HL-60 (cell line): Measurements from ENCODE around the gene MYRIP.

ENCODE experiments used
- DNase-seq, 2 experiments: peaks; one replicate each; pipeline ENCODE4 v3.0.0-alpha.2; 2010 to 2020; ENCODE audit warnings: low read depth in 1 of 2, low spot score in 1 of 2
- H3K27ac ChIP-seq: fragments of 250-450 bp; sonication (Bioruptor Pico); replicated peaks from 2 replicates; pipeline ENCODE4 v1.5.1; 2020; ENCODE audit warnings: mild to moderate bottlenecking, moderate library complexity
- H3K27me3 ChIP-seq: fragments of 250-450 bp; sonication (Bioruptor Pico); 2 replicates; pipeline ENCODE4 v1.5.1; 2021; ENCODE audit warnings: mild to moderate bottlenecking, moderate library complexity; ENCODE audit not compliant: insufficient read depth, poor library complexity, severe bottlenecking
- H3K4me3 ChIP-seq: replicated peaks from 2 replicates; pipeline ENCODE4 v1.5.1; 2011; ENCODE audit warnings: mild to moderate bottlenecking, control low read depth, low read length; ENCODE audit not compliant: insufficient read depth
- GABPA ChIP-seq: IDR thresholded peaks from 2 replicates; pipeline ENCODE4 v1.6.1; 2012; ENCODE audit warnings: low read depth
- POLR2AphosphoS5 ChIP-seq: IDR thresholded peaks from 2 replicates; pipeline ENCODE4 v1.6.1; 2012; ENCODE audit warnings: low read depth
- SPI1 ChIP-seq: IDR thresholded peaks from 2 replicates; pipeline ENCODE4 v1.6.1; 2012; ENCODE audit warnings: low read depth, mild to moderate bottlenecking, borderline replicate concordance
- TF ChIP-seq, protein P1 (sequence below): IDR thresholded peaks from one replicate; pipeline ENCODE4 v1.5.1; 2011; ENCODE audit warnings: low read length, control low read depth, inconsistent platforms; ENCODE audit not compliant: insufficient read depth
- TF ChIP-seq, protein P2 (sequence below): IDR thresholded peaks from 2 replicates; pipeline ENCODE4 v1.6.1; 2012; ENCODE audit warnings: low read depth; ENCODE audit not compliant: insufficient replicate concordance

The MYRIP gene

DNA sequence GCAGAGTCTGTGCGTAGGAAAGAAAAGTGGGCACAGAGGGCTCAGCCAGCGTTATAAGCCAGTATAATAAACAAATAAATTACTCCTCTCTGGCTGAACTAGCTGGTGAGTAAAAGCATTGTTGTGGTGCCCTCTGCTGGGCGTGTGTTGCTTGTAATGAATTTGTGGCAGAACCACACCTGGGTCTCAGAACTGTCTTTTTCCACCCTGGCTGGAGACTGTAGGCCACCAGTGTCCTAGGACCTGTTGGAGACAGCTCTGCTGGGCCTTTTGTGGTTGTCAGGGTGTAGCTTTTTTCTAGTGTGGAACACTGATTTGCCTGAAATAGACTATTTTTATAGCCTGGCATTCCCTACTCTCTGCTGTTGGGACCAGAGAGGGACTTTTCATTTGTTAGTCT lies 369.6 kb downstream of the MYRIP start:
- Histone ChIP-seq H3K27ac (no peak overlapping the region), H3K27me3 (no peaks in the 10 kb centered on the region)
- TF ChIP-seq, protein P1, sequence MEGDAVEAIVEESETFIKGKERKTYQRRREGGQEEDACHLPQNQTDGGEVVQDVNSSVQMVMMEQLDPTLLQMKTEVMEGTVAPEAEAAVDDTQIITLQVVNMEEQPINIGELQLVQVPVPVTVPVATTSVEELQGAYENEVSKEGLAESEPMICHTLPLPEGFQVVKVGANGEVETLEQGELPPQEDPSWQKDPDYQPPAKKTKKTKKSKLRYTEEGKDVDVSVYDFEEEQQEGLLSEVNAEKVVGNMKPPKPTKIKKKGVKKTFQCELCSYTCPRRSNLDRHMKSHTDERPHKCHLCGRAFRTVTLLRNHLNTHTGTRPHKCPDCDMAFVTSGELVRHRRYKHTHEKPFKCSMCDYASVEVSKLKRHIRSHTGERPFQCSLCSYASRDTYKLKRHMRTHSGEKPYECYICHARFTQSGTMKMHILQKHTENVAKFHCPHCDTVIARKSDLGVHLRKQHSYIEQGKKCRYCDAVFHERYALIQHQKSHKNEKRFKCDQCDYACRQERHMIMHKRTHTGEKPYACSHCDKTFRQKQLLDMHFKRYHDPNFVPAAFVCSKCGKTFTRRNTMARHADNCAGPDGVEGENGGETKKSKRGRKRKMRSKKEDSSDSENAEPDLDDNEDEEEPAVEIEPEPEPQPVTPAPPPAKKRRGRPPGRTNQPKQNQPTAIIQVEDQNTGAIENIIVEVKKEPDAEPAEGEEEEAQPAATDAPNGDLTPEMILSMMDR: peak; percentile 36
- no peak for TF ChIP-seq POLR2AphosphoS5

DNA sequence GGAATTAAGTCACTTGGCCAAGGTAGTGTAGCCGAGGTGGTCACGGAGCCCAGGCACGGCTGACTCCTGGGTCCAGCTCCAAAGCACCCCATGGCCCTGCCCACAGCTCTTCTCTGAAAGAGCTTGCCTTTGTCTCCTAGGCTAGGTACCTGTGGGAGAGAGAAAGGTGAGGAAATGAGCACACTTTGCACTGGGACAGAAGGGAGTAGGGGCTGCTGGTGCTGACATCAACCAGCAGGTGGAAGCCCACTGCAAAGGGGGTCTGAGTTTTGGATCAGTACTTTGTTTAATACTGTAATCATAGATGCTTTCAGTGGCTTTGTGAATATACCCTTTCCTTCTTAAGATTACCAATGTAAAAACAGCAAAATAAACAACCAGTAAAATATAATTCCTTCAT lies 371.8 kb downstream of the MYRIP start:
- no peaks in the 10 kb centered on the region for H3K27me3 ChIP-seq
- DNase-seq: no peak
- no peak overlapping the region for H3K27ac ChIP-seq
- TF ChIP-seq POLR2AphosphoS5 (no peak), GABPA (no peak), SPI1 (no peak)
- TF ChIP-seq, protein P2, sequence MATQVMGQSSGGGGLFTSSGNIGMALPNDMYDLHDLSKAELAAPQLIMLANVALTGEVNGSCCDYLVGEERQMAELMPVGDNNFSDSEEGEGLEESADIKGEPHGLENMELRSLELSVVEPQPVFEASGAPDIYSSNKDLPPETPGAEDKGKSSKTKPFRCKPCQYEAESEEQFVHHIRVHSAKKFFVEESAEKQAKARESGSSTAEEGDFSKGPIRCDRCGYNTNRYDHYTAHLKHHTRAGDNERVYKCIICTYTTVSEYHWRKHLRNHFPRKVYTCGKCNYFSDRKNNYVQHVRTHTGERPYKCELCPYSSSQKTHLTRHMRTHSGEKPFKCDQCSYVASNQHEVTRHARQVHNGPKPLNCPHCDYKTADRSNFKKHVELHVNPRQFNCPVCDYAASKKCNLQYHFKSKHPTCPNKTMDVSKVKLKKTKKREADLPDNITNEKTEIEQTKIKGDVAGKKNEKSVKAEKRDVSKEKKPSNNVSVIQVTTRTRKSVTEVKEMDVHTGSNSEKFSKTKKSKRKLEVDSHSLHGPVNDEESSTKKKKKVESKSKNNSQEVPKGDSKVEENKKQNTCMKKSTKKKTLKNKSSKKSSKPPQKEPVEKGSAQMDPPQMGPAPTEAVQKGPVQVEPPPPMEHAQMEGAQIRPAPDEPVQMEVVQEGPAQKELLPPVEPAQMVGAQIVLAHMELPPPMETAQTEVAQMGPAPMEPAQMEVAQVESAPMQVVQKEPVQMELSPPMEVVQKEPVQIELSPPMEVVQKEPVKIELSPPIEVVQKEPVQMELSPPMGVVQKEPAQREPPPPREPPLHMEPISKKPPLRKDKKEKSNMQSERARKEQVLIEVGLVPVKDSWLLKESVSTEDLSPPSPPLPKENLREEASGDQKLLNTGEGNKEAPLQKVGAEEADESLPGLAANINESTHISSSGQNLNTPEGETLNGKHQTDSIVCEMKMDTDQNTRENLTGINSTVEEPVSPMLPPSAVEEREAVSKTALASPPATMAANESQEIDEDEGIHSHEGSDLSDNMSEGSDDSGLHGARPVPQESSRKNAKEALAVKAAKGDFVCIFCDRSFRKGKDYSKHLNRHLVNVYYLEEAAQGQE: no peak
- TF ChIP-seq, protein P1: no peak
- H3K4me3 ChIP-seq: no peak overlapping the region

More for the DNA sequence above, 369.6 kb downstream of the MYRIP start:
- no peak overlapping the region for H3K4me3 ChIP-seq
- DNase-seq: peak in 1 of 2 experiments; percentile 47

DNA sequence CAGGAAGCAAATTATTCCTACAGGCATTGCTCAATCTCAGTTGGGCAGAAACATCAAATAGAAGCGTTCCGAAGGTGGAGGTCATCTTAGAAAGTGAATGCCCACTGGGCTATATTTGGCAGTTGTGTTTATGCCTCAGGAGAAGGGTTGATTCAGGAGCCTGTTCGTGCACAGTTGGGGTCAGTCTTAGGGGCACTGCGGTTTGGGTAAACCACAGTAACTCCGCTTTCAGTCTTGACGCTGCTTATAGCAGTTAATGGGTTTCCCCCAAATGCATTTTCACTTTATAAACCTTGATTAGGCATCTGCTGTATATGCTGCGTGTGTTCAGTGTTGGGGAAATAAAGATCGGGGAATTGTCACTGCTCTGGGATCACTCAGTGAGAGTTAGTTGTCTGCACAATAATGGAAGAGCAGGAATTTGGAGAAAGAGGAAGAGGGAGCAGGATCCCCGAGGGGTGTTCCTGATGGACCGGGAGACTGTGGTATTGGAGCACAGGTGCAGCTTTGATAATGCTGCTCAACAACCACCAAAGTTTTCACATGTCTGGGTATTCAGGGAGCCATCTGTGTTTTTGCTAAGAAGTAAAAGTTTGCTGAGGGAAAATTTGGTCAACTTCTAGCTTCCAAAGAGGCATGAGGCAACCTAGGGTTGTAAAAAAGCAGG lies 375.8 kb downstream of the MYRIP start:
- TF ChIP-seq, protein P1: no peak
- TF ChIP-seq POLR2AphosphoS5: no peak
- no peak for TF ChIP-seq GABPA
- TF ChIP-seq SPI1: no peak
- TF ChIP-seq, protein P2: no peak
- Histone ChIP-seq H3K27me3 (no peaks in the 10 kb centered on the region), H3K4me3 (no peak overlapping the region), H3K27ac (no peak overlapping the region)
- DNase-seq: no peak

DNA sequence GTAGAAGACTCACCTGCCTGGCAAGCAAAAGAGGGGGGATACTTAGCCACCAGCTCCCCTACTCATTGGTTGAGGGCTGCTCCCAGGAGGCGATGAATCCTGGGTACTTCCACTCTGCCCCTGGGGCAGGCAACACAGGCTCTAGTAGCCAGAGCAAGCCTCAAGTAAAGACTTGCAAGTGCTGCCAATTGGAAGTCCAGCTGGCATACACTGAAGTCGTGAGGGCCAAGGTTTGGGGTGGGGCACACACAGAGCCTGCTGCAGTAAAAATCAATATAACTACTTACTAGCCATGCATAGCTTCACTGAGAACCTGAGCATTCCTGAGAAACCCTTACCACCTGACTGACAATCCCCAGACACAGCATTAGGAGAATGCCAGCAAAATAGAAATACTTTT lies 377.1 kb downstream of the MYRIP start:
- Histone ChIP-seq H3K4me3 (no peak overlapping the region), H3K27ac (no peak overlapping the region), H3K27me3 (no peaks in the 10 kb centered on the region)
- TF ChIP-seq, protein P2: no peak
- no peak for TF ChIP-seq POLR2AphosphoS5
- no peak for DNase-seq
